HG03571 (cell line): ENCODE measurements around the gene TMOD1.
"Not testable (repeated sequence)": the region's sequence is repeated elsewhere in the genome, so short reads cannot be mapped to it uniquely, and the experiment has no call there.

Source experiments
- ATAC-seq: cut with Tn5 transposase; IDR thresholded peaks from one replicate; pipeline ENCODE4 v1.9.1; 2021; ENCODE audit not compliant: unreplicated experiment

The TMOD1 gene

GRCh38 chr9:97563458-97564135 lies 62.1 kb downstream of the TMOD1 start:
- no peak for ATAC-seq

GRCh38 chr9:97564291-97565175 lies 63.1 kb downstream of the TMOD1 start:
- ATAC-seq: no peak

GRCh38 chr9:97565262-97565661 lies 63.8 kb downstream of the TMOD1 start:
- no peak for ATAC-seq

GRCh38 chr9:97567182-97567893 lies 65.9 kb downstream of the TMOD1 start:
- ATAC-seq: no peak

GRCh38 chr9:97567894-97568202 lies 66.4 kb downstream of the TMOD1 start:
- ATAC-seq: no peak

GRCh38 chr9:97568461-97569275 lies 67.2 kb downstream of the TMOD1 start:
- ATAC-seq: no peak

GRCh38 chr9:97570899-97571298 lies 69.4 kb downstream of the TMOD1 start:
- no peak for ATAC-seq

GRCh38 chr9:97571664-97572063 lies 70.2 kb downstream of the TMOD1 start:
- ATAC-seq: no peak

- ATAC-seq: no peak
Observed at GRCh38 chr9:97572196-97572891, 70.9 kb downstream of the TMOD1 start.

- ATAC-seq: no peak
Observed at GRCh38 chr9:97572892-97573365, 71.5 kb downstream of the TMOD1 start.

GRCh38 chr9:97573482-97574073 lies 72.1 kb downstream of the TMOD1 start:
- no peak for ATAC-seq

- ATAC-seq: not testable (repeated sequence)
Observed at GRCh38 chr9:97574101-97574571, 72.7 kb downstream of the TMOD1 start.

GRCh38 chr9:97574921-97575672 lies 73.6 kb downstream of the TMOD1 start:
- not testable (repeated sequence) for ATAC-seq

GRCh38 chr9:97575673-97576200 lies 74.3 kb downstream of the TMOD1 start:
- no peak for ATAC-seq

- ATAC-seq: no peak
Observed at GRCh38 chr9:97577051-97577450, 75.6 kb downstream of the TMOD1 start.

GRCh38 chr9:97578846-97579245 lies 77.4 kb downstream of the TMOD1 start:
- no peak for ATAC-seq

- no peak for ATAC-seq
Observed at GRCh38 chr9:97579914-97580313, 78.4 kb downstream of the TMOD1 start.

GRCh38 chr9:97581590-97581989 lies 80.1 kb downstream of the TMOD1 start:
- not testable (repeated sequence) for ATAC-seq

GRCh38 chr9:97584778-97585177 lies 83.3 kb downstream of the TMOD1 start:
- ATAC-seq: not testable (repeated sequence)
